ENCODE results near the gene RMDN3.

DNA sequence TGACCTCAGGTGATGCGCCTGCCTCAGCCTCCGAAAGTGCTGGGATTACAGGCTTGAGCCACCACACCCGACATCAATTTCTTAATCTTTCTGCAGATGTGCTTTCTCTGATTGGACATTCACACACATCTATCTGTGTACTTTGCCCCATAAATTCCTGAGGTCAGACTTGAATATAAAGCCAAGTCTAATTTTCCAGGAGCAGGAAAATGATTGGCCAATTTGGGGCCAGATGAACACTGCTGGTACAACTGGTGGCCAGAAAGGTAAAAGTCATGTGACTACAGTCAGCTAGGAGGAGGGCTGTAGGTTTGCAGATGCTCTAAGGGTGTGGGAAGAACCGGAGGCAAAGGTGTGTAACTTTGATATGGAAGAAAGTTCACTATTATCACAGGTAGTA, 63.3 kb downstream of the RMDN3 start:
- TF ChIP-seq, protein P1, sequence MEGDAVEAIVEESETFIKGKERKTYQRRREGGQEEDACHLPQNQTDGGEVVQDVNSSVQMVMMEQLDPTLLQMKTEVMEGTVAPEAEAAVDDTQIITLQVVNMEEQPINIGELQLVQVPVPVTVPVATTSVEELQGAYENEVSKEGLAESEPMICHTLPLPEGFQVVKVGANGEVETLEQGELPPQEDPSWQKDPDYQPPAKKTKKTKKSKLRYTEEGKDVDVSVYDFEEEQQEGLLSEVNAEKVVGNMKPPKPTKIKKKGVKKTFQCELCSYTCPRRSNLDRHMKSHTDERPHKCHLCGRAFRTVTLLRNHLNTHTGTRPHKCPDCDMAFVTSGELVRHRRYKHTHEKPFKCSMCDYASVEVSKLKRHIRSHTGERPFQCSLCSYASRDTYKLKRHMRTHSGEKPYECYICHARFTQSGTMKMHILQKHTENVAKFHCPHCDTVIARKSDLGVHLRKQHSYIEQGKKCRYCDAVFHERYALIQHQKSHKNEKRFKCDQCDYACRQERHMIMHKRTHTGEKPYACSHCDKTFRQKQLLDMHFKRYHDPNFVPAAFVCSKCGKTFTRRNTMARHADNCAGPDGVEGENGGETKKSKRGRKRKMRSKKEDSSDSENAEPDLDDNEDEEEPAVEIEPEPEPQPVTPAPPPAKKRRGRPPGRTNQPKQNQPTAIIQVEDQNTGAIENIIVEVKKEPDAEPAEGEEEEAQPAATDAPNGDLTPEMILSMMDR (IDR thresholded peaks at IDR 0.05) = no peak
- TF ChIP-seq POLR2A (IDR thresholded peaks at IDR 0.05) = no peak

Data from testis (tissue), 2 donors.